ENCODE results near the gene GAPDHS.

DNA sequence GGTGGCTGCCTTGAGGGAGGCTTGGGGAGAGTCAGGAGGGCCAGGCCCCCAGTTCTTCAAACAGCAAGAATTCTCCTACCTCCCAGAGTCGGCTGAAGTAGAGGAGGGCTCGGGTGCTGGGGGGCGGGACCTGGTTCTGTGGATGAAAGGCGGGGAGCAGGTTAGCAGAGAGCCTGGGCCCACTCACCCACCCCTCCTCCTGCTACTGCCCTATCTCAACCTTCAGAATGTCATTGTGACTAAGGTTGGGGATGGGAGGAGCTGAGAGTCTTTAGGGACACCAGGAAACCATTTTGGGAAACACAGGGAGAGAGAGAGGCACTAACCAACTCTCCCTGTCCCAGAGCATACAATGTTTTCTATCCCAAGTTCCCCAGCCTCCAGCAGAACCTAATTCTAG, 30.5 kb upstream of the GAPDHS start:
- TF ChIP-seq, protein P1, sequence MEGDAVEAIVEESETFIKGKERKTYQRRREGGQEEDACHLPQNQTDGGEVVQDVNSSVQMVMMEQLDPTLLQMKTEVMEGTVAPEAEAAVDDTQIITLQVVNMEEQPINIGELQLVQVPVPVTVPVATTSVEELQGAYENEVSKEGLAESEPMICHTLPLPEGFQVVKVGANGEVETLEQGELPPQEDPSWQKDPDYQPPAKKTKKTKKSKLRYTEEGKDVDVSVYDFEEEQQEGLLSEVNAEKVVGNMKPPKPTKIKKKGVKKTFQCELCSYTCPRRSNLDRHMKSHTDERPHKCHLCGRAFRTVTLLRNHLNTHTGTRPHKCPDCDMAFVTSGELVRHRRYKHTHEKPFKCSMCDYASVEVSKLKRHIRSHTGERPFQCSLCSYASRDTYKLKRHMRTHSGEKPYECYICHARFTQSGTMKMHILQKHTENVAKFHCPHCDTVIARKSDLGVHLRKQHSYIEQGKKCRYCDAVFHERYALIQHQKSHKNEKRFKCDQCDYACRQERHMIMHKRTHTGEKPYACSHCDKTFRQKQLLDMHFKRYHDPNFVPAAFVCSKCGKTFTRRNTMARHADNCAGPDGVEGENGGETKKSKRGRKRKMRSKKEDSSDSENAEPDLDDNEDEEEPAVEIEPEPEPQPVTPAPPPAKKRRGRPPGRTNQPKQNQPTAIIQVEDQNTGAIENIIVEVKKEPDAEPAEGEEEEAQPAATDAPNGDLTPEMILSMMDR (IDR thresholded peaks at IDR 0.05; ENCODE audit: low read depth, low read length) = no peak
- no peak for TF ChIP-seq EZH2phosphoT487 (IDR thresholded peaks at IDR 0.05; ENCODE audit: low read depth)
